Measurements from ENCODE around the gene PPT2. TPM values are rescaled to one million over a fixed set of nuclear protein-coding genes. Genes with fewer than 3 reads are reported as not detected.
A peak's percentile ranks its signal among the peaks of the same experiment; 100 is the strongest.

The PPT2 gene
- total and polyA plus RNA-seq, 2 donors (not counting 3 experiments of a cell fraction or from before 2014, with no cell fraction given) = 27.2 to 47.3 TPM

DNA sequence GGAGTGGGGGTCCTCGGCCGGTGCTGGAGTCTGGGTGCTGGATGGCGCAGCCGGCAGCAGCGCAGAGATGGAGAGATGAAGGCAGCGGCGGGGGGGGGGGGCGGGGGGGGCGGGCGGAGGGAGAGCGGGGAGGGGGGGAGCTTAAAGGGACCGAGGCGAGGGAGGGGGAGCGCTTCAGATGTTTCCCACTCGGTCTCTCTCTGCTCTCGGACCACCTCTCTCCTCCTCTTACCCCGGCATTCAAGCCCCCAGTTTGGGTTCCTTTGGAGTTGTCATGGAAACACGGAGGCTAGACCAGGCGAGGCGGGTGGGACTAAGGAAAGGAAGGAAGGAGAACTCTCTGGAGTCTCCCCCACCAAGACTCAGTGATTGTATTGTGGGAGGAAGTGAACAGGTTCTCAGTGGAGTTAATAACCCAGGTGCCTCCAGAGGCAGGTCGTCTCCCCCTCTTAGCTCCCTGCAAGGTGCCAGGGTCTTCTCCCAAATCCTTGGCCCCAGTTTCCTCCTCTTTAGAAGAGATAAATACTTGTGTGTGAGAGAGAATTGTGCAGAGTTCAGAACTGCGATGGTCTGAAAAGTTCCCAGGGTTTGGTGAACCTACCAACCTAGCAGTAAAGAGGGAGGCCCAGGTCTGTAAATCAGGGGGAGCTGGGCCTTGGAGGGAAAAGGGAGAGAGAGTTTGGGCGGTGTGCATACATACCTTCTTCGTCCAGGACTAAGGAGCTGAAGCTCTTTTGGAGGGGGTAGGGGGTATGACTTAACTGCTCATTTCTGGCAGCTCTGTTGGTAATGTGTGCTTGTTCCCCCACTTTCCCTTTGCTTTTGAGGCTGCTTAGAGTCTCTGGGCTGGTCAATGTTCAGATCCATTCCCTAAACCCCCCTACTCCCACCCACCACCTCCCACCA, 1.8 kb upstream of the PPT2 start, which contains the start of gene PRRT1:
TSS of gene PRRT1 (minus strand) at position 77 of the 906 bp plus-strand sequence. CDS start 112 bp downstream, outside the sequence.
- Histone ChIP-seq H3K4me1 (ENCODE audit: control insufficient read depth, extremely low read depth, insufficient read depth, low read length) (peaks cover 24% of the 10 kb centered on the region), H3K36me3 (ENCODE audit: control insufficient read depth in 2 of 2, extremely low read depth in 1 of 2, insufficient read depth in 2 of 2, low read length in 2 of 2) (no peaks in the 10 kb centered on the region), H3K27me3 (ENCODE audit: control insufficient read depth in 2 of 2, insufficient read depth in 2 of 2, low read length in 2 of 2) (peaks cover 12 to 16% of the 10 kb centered on the region in 2 experiments), H2AFZ (ENCODE audit: low read depth, low read length) (peak within 1 kb of the TSS; percentile 61), H3K27ac (ENCODE audit: insufficient read depth, low read depth, low read length) (no peak within 1 kb of the TSS), H3K79me2 (ENCODE audit: control insufficient read depth, insufficient read depth, low read length) (peaks cover 4% of the 10 kb centered on the region), H3K9ac (replicated peaks; ENCODE audit: extremely low read depth, insufficient read depth, low read length) (no peak within 1 kb of the TSS), H3K4me3 (replicated peaks in 1 of 3; ENCODE audit: insufficient read depth in 1 of 3, low read depth in 1 of 3, low read length in 3 of 3) (peak within 1 kb of the TSS in 1 of 3 experiments; percentile 15), H3K9me1 (replicated peaks; ENCODE audit: control insufficient read depth, extremely low read depth, insufficient read depth, low read length) (no peaks in the 10 kb centered on the region), H3K9me3 (replicated peaks; ENCODE audit: control insufficient read depth, insufficient read depth, low read length) (no peaks in the 10 kb centered on the region), H4K20me1 (replicated peaks; ENCODE audit: control insufficient read depth, extremely low read depth, insufficient read depth, low read length) (no peaks in the 10 kb centered on the region), H3K4me2 (ENCODE audit: insufficient read depth, low read length) (peak within 1 kb of the TSS; percentile 40)
- intact Hi-C loops (cut with micrococcal nuclease) (no loop called here), dilution Hi-C loops (cut with MboI; ENCODE audit: extremely low pct_ligation_motif_present, low sequenced_read_pairs) (no loop called here)
- ChIA-PET POLR2A (no interaction called here), CTCF (interaction anchor here (0.7 to 1.0 kb wide), 3 partner anchors 9 to 212 kb away, joined by 3 read pairs; no protein-coding TSS in a partner anchor)
- peak; percentile 18 for DNase-seq (ENCODE audit: low read depth, low spot score)
- TF ChIP-seq JUN (IDR thresholded peaks at IDR 0.05; ENCODE audit: borderline replicate concordance, insufficient read depth, insufficient read length, low read depth) (no peak), EZH2 (IDR thresholded peaks at IDR 0.05; ENCODE audit: borderline replicate concordance, low read depth, low read length, severe bottlenecking) (no peak), MYC (IDR thresholded peaks at IDR 0.05; ENCODE audit: low read depth, low read length) (no peak), GATA2 (IDR thresholded peaks at IDR 0.05; ENCODE audit: insufficient read depth, insufficient read length, low read depth, low read length) (no peak), FOS (IDR thresholded peaks at IDR 0.05; ENCODE audit: borderline replicate concordance, insufficient read depth, low read length) (no peak), POLR2A (IDR thresholded peaks at IDR 0.05; ENCODE audit: low read depth, low read length) (no peak), POLR2AphosphoS5 (IDR thresholded peaks at IDR 0.05; ENCODE audit: insufficient read depth, low read depth, low read length) (no peak)
- TF ChIP-seq, protein P1, sequence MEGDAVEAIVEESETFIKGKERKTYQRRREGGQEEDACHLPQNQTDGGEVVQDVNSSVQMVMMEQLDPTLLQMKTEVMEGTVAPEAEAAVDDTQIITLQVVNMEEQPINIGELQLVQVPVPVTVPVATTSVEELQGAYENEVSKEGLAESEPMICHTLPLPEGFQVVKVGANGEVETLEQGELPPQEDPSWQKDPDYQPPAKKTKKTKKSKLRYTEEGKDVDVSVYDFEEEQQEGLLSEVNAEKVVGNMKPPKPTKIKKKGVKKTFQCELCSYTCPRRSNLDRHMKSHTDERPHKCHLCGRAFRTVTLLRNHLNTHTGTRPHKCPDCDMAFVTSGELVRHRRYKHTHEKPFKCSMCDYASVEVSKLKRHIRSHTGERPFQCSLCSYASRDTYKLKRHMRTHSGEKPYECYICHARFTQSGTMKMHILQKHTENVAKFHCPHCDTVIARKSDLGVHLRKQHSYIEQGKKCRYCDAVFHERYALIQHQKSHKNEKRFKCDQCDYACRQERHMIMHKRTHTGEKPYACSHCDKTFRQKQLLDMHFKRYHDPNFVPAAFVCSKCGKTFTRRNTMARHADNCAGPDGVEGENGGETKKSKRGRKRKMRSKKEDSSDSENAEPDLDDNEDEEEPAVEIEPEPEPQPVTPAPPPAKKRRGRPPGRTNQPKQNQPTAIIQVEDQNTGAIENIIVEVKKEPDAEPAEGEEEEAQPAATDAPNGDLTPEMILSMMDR (IDR thresholded peaks at IDR 0.05; ENCODE audit: extremely low read depth in 1 of 2, insufficient read depth in 1 of 2, low read depth in 1 of 2, low read length in 2 of 2) = no peak
- TF ChIP-seq, protein P2, sequence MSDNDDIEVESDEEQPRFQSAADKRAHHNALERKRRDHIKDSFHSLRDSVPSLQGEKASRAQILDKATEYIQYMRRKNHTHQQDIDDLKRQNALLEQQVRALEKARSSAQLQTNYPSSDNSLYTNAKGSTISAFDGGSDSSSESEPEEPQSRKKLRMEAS (IDR thresholded peaks at IDR 0.05; ENCODE audit: insufficient read depth, insufficient read length) = no peak
- FAIRE-seq = no peak
- BruUV-seq (replicated peaks) = no TSS peak

Measured in endothelial cell of umbilical vein (primary cell).